SJSA1 (cell line): Measurements from ENCODE around the gene CDHR2. TPM values are rescaled to one million over a fixed set of nuclear protein-coding genes. Genes with fewer than 3 reads are reported as not detected.
A peak's percentile ranks its signal among the peaks of the same experiment; 100 is the strongest.

Source experiments
- DNase-seq, 2 experiments: peaks; one replicate each; pipeline ENCODE4 v3.0.0-alpha.2; 2015 to 2020; ENCODE audit warnings: low spot score in 2 of 2, low read depth in 1 of 2
- H3K27ac ChIP-seq: fragments of 250-450 bp; sonication (Bioruptor Pico); 2 replicates; pipeline ENCODE4 v1.5.1; 2020; ENCODE audit warnings: mild to moderate bottlenecking, moderate library complexity
- H3K27me3 ChIP-seq: fragments of 250-450 bp; sonication (Bioruptor Pico); replicated peaks from 2 replicates; pipeline ENCODE4 v1.5.1; 2020; ENCODE audit warnings: mild to moderate bottlenecking, moderate library complexity
- H3K36me3 ChIP-seq: fragments of 250-450 bp; sonication (Bioruptor Pico); 2 replicates; pipeline ENCODE4 v1.5.1; 2020; ENCODE audit warnings: mild to moderate bottlenecking
- H3K4me1 ChIP-seq: fragments of 250-450 bp; sonication (Bioruptor Pico); replicated peaks from 2 replicates; pipeline ENCODE4 v1.6.1; 2021; ENCODE audit warnings: mild to moderate bottlenecking
- H3K4me3 ChIP-seq: fragments of 250-450 bp; sonication (Bioruptor Pico); 2 replicates; pipeline ENCODE4 v1.5.1; 2020; ENCODE audit warnings: mild to moderate bottlenecking
- H3K9me3 ChIP-seq: fragments of 250-450 bp; sonication (Bioruptor Pico); replicated peaks from 2 replicates; pipeline ENCODE4 v1.5.1; 2020; ENCODE audit warnings: mild to moderate bottlenecking
- total RNA-seq: library from RNA; depleted of rRNA; stranded (reverse); fragments of >200 nt; shearing (Covaris generic); gene quantifications from 2 replicates; pipeline ENCODE4 v1.2.3, GENCODE V29; 2014

The CDHR2 gene
- total RNA-seq, 1 experiment from 2014 or later: not detected

GRCh38 chr5:176553260-176554085 is 4.3 kb downstream of the CDHR2 start:
- Histone ChIP-seq H3K36me3 (no peaks in the 10 kb centered on the region), H3K9me3 (no peaks in the 10 kb centered on the region), H3K27me3 (0 out of 2 replicates have a peak, but pooled peaks cover 5% of the 10 kb centered on the region), H3K4me1 (no peaks in the 10 kb centered on the region), H3K27ac (no peak overlapping the region), H3K4me3 (no peak overlapping the region)
- DNase-seq: no peak

- Histone ChIP-seq H3K27me3 (peaks cover 5% of the 10 kb centered on the region; the same call in 1 of the 2 replicates), H3K9me3 (0 out of 2 replicates have a peak, but pooled peaks cover 2% of the 10 kb centered on the region), H3K4me1 (no peaks in the 10 kb centered on the region), H3K4me3 (no peak overlapping the region), H3K36me3 (no peaks in the 10 kb centered on the region), H3K27ac (no peak overlapping the region)
- DNase-seq: no peak
Measured at GRCh38 chr5:176557846-176558245, 8.7 kb downstream of the CDHR2 start.

- no peak for DNase-seq
- Histone ChIP-seq H3K4me3 (no peak overlapping the region), H3K4me1 (no peaks in the 10 kb centered on the region), H3K27ac (no peak overlapping the region), H3K9me3 (0 out of 2 replicates have a peak, but pooled peaks cover 2% of the 10 kb centered on the region), H3K36me3 (no peaks in the 10 kb centered on the region), H3K27me3 (peaks cover 2% of the 10 kb centered on the region; the same call in 1 of the 2 replicates)
Measured at GRCh38 chr5:176559683-176560082, 10.5 kb downstream of the CDHR2 start.

GRCh38 chr5:176560364-176560763 is 11.2 kb downstream of the CDHR2 start:
- H3K36me3 ChIP-seq: no peaks in the 10 kb centered on the region
- 0 out of 2 replicates have a peak, but pooled peaks cover 2% of the 10 kb centered on the region for H3K9me3 ChIP-seq
- DNase-seq: no peak
- H3K27me3 ChIP-seq: peaks cover 2% of the 10 kb centered on the region; the same call in 1 of the 2 replicates
- H3K27ac ChIP-seq: no peak overlapping the region
- no peak overlapping the region for H3K4me3 ChIP-seq
- H3K4me1 ChIP-seq: no peaks in the 10 kb centered on the region

GRCh38 chr5:176561259-176561658 is 12.1 kb downstream of the CDHR2 start:
- no peak overlapping the region for H3K4me3 ChIP-seq
- H3K27ac ChIP-seq: no peak overlapping the region
- no peak for DNase-seq
- peaks cover 4% of the 10 kb centered on the region; the same call in 1 of the 2 replicates for H3K27me3 ChIP-seq
- H3K9me3 ChIP-seq: 0 out of 2 replicates have a peak, but pooled peaks cover 2% of the 10 kb centered on the region
- no peaks in the 10 kb centered on the region for H3K4me1 ChIP-seq
- no peaks in the 10 kb centered on the region for H3K36me3 ChIP-seq

GRCh38 chr5:176562189-176562588 is 13.0 kb downstream of the CDHR2 start:
- DNase-seq: no peak
- H3K9me3 ChIP-seq: 0 out of 2 replicates have a peak, but pooled peaks cover 2% of the 10 kb centered on the region
- peaks cover 10% of the 10 kb centered on the region; the same call in 1 of the 2 replicates for H3K27me3 ChIP-seq
- no peak overlapping the region for H3K4me3 ChIP-seq
- H3K36me3 ChIP-seq: no peaks in the 10 kb centered on the region
- no peaks in the 10 kb centered on the region for H3K4me1 ChIP-seq
- H3K27ac ChIP-seq: no peak overlapping the region

- no peaks in the 10 kb centered on the region for H3K4me1 ChIP-seq
- 0 out of 2 replicates have a peak, but pooled peaks cover 2% of the 10 kb centered on the region for H3K9me3 ChIP-seq
- H3K27ac ChIP-seq: no peak overlapping the region
- no peak for DNase-seq
- H3K36me3 ChIP-seq: no peaks in the 10 kb centered on the region
- peaks cover 17% of the 10 kb centered on the region for H3K27me3 ChIP-seq
- H3K4me3 ChIP-seq: no peak overlapping the region
Measured at GRCh38 chr5:176564002-176564401, 14.9 kb downstream of the CDHR2 start.

- H3K27ac ChIP-seq: no peak overlapping the region
- peaks cover 23% of the 10 kb centered on the region for H3K27me3 ChIP-seq
- 0 out of 2 replicates have a peak, but pooled peaks cover 2% of the 10 kb centered on the region for H3K9me3 ChIP-seq
- H3K36me3 ChIP-seq: no peaks in the 10 kb centered on the region
- DNase-seq: no peak
- H3K4me3 ChIP-seq: no peak overlapping the region
- H3K4me1 ChIP-seq: no peaks in the 10 kb centered on the region
Measured at GRCh38 chr5:176565760-176566288, 16.7 kb downstream of the CDHR2 start.

- Histone ChIP-seq H3K4me3 (no peak overlapping the region), H3K4me1 (no peaks in the 10 kb centered on the region), H3K36me3 (no peaks in the 10 kb centered on the region), H3K9me3 (no peaks in the 10 kb centered on the region), H3K27ac (no peak overlapping the region), H3K27me3 (peaks cover 26% of the 10 kb centered on the region)
- DNase-seq: no peak
Measured at GRCh38 chr5:176568657-176569056, 19.5 kb downstream of the CDHR2 start.

GRCh38 chr5:176570044-176570443 is 20.9 kb downstream of the CDHR2 start:
- H3K9me3 ChIP-seq: no peaks in the 10 kb centered on the region
- H3K4me1 ChIP-seq: 0 out of 2 replicates have a peak, but pooled peaks cover 3% of the 10 kb centered on the region
- H3K36me3 ChIP-seq: no peaks in the 10 kb centered on the region
- H3K27ac ChIP-seq: no peak overlapping the region
- H3K27me3 ChIP-seq: peaks cover 25% of the 10 kb centered on the region
- DNase-seq: no peak
- no peak overlapping the region for H3K4me3 ChIP-seq

GRCh38 chr5:176573564-176574296 is 24.6 kb downstream of the CDHR2 start:
- no peak overlapping the region for H3K4me3 ChIP-seq
- no peaks in the 10 kb centered on the region for H3K36me3 ChIP-seq
- no peaks in the 10 kb centered on the region for H3K9me3 ChIP-seq
- peaks cover 10% of the 10 kb centered on the region; the same call in 1 of the 2 replicates for H3K27me3 ChIP-seq
- H3K27ac ChIP-seq: no peak overlapping the region
- peak; percentile 65 to 82 for DNase-seq
- H3K4me1 ChIP-seq: 0 out of 2 replicates have a peak, but pooled peaks cover 3% of the 10 kb centered on the region

- Histone ChIP-seq H3K4me1 (0 out of 2 replicates have a peak, but pooled peaks cover 3% of the 10 kb centered on the region), H3K9me3 (no peaks in the 10 kb centered on the region), H3K4me3 (no peak overlapping the region), H3K27me3 (peaks cover 10% of the 10 kb centered on the region; the same call in 1 of the 2 replicates), H3K27ac (no peak overlapping the region), H3K36me3 (no peaks in the 10 kb centered on the region)
- no peak for DNase-seq
Measured at GRCh38 chr5:176574297-176574591, 25.1 kb downstream of the CDHR2 start.

GRCh38 chr5:176575066-176575465 is 25.9 kb downstream of the CDHR2 start:
- H3K36me3 ChIP-seq: no peaks in the 10 kb centered on the region
- no peak for DNase-seq
- no peak overlapping the region for H3K27ac ChIP-seq
- H3K4me1 ChIP-seq: 0 out of 2 replicates have a peak, but pooled peaks cover 3% of the 10 kb centered on the region
- no peak overlapping the region for H3K4me3 ChIP-seq
- H3K9me3 ChIP-seq: no peaks in the 10 kb centered on the region
- H3K27me3 ChIP-seq: peaks cover 9% of the 10 kb centered on the region; the same call in 1 of the 2 replicates
